Measurements from ENCODE around the gene LPP.
A peak's percentile ranks its signal among the peaks of the same experiment; 100 is the strongest.
"Not testable (repeated sequence)": the region's sequence is repeated elsewhere in the genome, so short reads cannot be mapped to it uniquely, and the experiment has no call there.

Gene LPP

GRCh38 chr3:188407158-188407880 lies 253.4 kb downstream of the LPP start:
- FAIRE-seq (no peak), DNase-seq (ENCODE audit: insufficient read length) (no peak)
- TF ChIP-seq POLR2AphosphoS5 (IDR thresholded peaks at IDR 0.05; ENCODE audit: low read depth, low read length) (no peak), TAF1 (IDR thresholded peaks at IDR 0.05; ENCODE audit: borderline replicate concordance, low read depth, low read length) (no peak), POLR2A (IDR thresholded peaks at IDR 0.05; ENCODE audit: low read depth, low read length) (no peak)

GRCh38 chr3:188408831-188409230 lies 254.9 kb downstream of the LPP start:
- no peak for DNase-seq (ENCODE audit: insufficient read length)
- no peak for FAIRE-seq
- TF ChIP-seq POLR2A (IDR thresholded peaks at IDR 0.05; ENCODE audit: low read depth, low read length) (no peak), TAF1 (IDR thresholded peaks at IDR 0.05; ENCODE audit: borderline replicate concordance, low read depth, low read length) (no peak), POLR2AphosphoS5 (IDR thresholded peaks at IDR 0.05; ENCODE audit: low read depth, low read length) (no peak)

GRCh38 chr3:188411750-188412149 lies 257.8 kb downstream of the LPP start:
- FAIRE-seq (no peak), DNase-seq (ENCODE audit: insufficient read length) (no peak)
- TF ChIP-seq TAF1 (IDR thresholded peaks at IDR 0.05; ENCODE audit: borderline replicate concordance, low read depth, low read length) (no peak), POLR2A (IDR thresholded peaks at IDR 0.05; ENCODE audit: low read depth, low read length) (no peak), POLR2AphosphoS5 (IDR thresholded peaks at IDR 0.05; ENCODE audit: low read depth, low read length) (no peak)

- peak; percentile 21 for FAIRE-seq
Measured at GRCh38 chr3:188415196-188415595, 261.2 kb downstream of the LPP start.

DNA sequence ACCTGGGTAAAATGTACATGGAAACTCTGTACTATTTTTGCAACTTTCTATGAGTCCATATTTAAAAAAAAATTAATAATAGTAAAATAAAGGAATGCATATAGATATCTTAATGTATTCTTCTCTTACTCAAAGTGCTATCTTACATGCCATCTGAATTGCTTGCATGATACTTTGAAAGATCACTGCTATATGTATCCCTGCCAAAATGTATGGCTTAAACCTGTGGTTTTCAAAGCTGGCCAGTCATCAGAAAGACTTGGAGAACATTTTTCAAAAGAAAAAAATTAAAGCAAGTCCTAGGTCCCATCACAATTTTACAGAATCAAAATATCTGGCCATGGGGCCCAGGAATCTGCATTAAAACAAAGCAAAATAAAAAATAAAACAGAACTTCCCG lies 262.1 kb downstream of the LPP start:
- TF ChIP-seq POLR2A (IDR thresholded peaks at IDR 0.05; ENCODE audit: low read depth, low read length) (no peak), POLR2AphosphoS5 (IDR thresholded peaks at IDR 0.05; ENCODE audit: low read depth, low read length) (no peak), TAF1 (IDR thresholded peaks at IDR 0.05; ENCODE audit: borderline replicate concordance, low read depth, low read length) (no peak)
- no peak for DNase-seq (ENCODE audit: insufficient read length)
- FAIRE-seq: no peak

More at GRCh38 chr3:188415196-188415595, 261.2 kb downstream of the LPP start:
- TF ChIP-seq POLR2AphosphoS5 (IDR thresholded peaks at IDR 0.05; ENCODE audit: low read depth, low read length) (no peak), POLR2A (IDR thresholded peaks at IDR 0.05; ENCODE audit: low read depth, low read length) (no peak)
- no peak for DNase-seq (ENCODE audit: insufficient read length)

GRCh38 chr3:188417271-188417696 lies 263.3 kb downstream of the LPP start:
- no peak for FAIRE-seq

DNA sequence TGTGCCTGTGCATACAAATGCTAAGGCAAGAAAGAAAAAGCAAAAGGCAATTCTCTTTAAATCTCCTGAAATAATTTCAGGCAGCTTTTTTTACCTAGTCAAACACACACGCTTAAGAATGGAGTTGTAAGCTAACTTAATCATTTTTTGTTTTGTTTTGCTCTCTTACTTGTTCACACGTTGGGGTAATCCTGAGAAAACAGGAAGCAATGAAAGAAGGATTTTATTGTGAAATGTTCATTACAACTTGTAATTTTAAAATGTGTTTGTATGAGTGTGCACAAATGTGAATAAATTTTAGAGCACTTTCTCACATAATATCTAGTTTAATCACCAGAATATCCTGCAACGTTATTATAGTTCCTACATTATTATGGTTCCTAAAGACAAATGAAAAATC lies 263.8 kb downstream of the LPP start:
- TF ChIP-seq POLR2AphosphoS5 (IDR thresholded peaks at IDR 0.05; ENCODE audit: low read depth, low read length) (no peak), TAF1 (IDR thresholded peaks at IDR 0.05; ENCODE audit: borderline replicate concordance, low read depth, low read length) (no peak), POLR2A (IDR thresholded peaks at IDR 0.05; ENCODE audit: low read depth, low read length) (no peak)
- no peak for DNase-seq (ENCODE audit: insufficient read length)
- no peak for FAIRE-seq

More at GRCh38 chr3:188417271-188417696, 263.3 kb downstream of the LPP start:
- TF ChIP-seq TAF1 (IDR thresholded peaks at IDR 0.05; ENCODE audit: borderline replicate concordance, low read depth, low read length) (no peak), POLR2A (IDR thresholded peaks at IDR 0.05; ENCODE audit: low read depth, low read length) (no peak)
- DNase-seq (ENCODE audit: insufficient read length): no peak

GRCh38 chr3:188421151-188421821 lies 267.3 kb downstream of the LPP start:
- TF ChIP-seq POLR2A (IDR thresholded peaks at IDR 0.05; ENCODE audit: low read depth, low read length) (no peak), POLR2AphosphoS5 (IDR thresholded peaks at IDR 0.05; ENCODE audit: low read depth, low read length) (no peak), TAF1 (IDR thresholded peaks at IDR 0.05; ENCODE audit: borderline replicate concordance, low read depth, low read length) (no peak)
- no peak for DNase-seq (ENCODE audit: insufficient read length)
- FAIRE-seq: peak; percentile 5

- FAIRE-seq (peak; percentile 86), DNase-seq (ENCODE audit: insufficient read length) (no peak)
- TF ChIP-seq POLR2A (IDR thresholded peaks at IDR 0.05; ENCODE audit: low read depth, low read length) (no peak), TAF1 (IDR thresholded peaks at IDR 0.05; ENCODE audit: borderline replicate concordance, low read depth, low read length) (no peak), POLR2AphosphoS5 (IDR thresholded peaks at IDR 0.05; ENCODE audit: low read depth, low read length) (no peak)
Measured at GRCh38 chr3:188421836-188422540, 268.0 kb downstream of the LPP start.

GRCh38 chr3:188427981-188428380 lies 274.0 kb downstream of the LPP start:
- not testable (repeated sequence) for FAIRE-seq; DNase-seq (ENCODE audit: insufficient read length)

GRCh38 chr3:188431040-188431439 lies 277.1 kb downstream of the LPP start:
- FAIRE-seq (no peak), DNase-seq (ENCODE audit: insufficient read length) (no peak)
- TF ChIP-seq TAF1 (IDR thresholded peaks at IDR 0.05; ENCODE audit: borderline replicate concordance, low read depth, low read length): no peak
- no peak for TF ChIP-seq POLR2AphosphoS5 (IDR thresholded peaks at IDR 0.05; ENCODE audit: low read depth, low read length)
- no peak for TF ChIP-seq POLR2A (IDR thresholded peaks at IDR 0.05; ENCODE audit: low read depth, low read length)

- FAIRE-seq: no peak
- DNase-seq (ENCODE audit: insufficient read length): no peak
- TF ChIP-seq TAF1 (IDR thresholded peaks at IDR 0.05; ENCODE audit: borderline replicate concordance, low read depth, low read length) (no peak), POLR2AphosphoS5 (IDR thresholded peaks at IDR 0.05; ENCODE audit: low read depth, low read length) (no peak), POLR2A (IDR thresholded peaks at IDR 0.05; ENCODE audit: low read depth, low read length) (no peak)
Measured at GRCh38 chr3:188431553-188431952, 277.6 kb downstream of the LPP start.
